ENCODE results near the gene PHF24.
A peak's percentile ranks its signal among the peaks of the same experiment; 100 is the strongest.
"Not testable (repeated sequence)": the region's sequence is repeated elsewhere in the genome, so short reads cannot be mapped to it uniquely, and the experiment has no call there.

PHF24 gene

GRCh38 chr9:34957492-34958410 lies at the start of gene PHF24:
PHF24 (plus strand) TSS chr9:34958285; CDS start chr9:34971299, 13,014 bp downstream.
- DNase-seq (ENCODE audit: low read depth in 3 of 3, low spot score in 1 of 3), result no peak

DNA sequence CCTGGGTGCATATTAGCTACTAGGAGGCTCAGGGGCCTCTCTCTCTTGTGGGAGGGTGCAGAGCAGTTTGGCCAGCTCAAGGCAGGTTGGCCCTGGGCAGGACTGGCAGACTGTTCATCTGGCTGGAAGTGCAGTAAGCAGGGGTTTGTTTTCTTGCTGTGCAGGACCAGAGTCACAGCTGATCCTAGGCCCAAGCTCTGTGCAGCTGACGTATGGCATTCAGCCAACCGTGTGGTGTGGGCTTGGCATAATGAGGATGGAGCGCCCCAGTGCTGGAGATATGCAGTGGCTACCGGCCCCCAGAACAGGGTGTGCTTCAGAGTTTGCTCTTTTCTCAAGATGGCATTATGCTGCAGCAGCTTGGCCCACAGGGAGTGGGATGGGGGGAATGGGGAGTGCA lies 31.0 kb upstream of the PHF24 start:
- no peak for DNase-seq (ENCODE audit: low read depth in 3 of 3, low spot score in 1 of 3)

DNA sequence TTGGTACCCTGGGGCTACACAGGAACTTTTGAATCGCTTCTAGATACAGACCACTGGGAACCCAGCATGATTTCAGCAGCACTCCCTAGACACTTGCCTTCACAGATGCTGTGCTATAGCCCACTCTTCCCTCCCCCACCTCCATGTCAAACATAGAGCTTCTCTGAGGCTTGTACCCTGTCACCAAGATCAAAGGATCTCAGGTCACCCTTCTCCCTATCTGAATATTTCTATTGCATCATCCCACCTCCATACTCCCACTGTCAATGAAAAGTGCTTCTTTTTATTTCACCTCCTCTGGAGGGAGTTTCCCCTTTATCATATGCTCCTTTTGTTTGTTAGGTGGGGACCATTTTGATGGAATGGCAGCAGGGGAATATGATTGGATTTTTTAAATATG lies 29.2 kb upstream of the PHF24 start:
- no peak for DNase-seq (ENCODE audit: low read depth in 3 of 3, low spot score in 1 of 3)

- peak in 1 of 3 donors; percentile 4 for DNase-seq (ENCODE audit: low read depth in 3 of 3, low spot score in 1 of 3)
Measured at GRCh38 chr9:34929506-34930102, 28.5 kb upstream of the PHF24 start.

- DNase-seq (ENCODE audit: low read depth in 3 of 3, low spot score in 1 of 3), result not testable (repeated sequence)
Measured at GRCh38 chr9:34939989-34940388, 18.1 kb upstream of the PHF24 start.

DNA sequence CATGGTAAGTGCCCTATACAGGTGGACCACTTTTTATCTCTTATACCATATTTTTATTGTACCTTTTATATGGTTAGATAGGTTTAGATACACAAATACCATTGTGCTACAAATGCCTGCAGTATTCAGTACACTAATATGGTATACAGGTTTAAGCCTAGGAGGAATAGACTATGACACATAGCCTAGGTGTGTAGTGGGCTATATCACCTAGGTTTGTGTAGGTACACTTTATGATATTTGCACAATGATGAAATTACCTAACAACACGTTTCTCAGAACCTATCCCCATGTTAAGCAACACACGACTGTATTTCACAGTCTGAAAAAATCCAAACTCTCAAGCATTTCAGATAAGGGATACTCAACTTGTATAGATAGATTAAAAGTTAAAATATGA lies 9.6 kb upstream of the PHF24 start:
- DNase-seq (ENCODE audit: low read depth in 3 of 3, low spot score in 1 of 3), result no peak

DNA sequence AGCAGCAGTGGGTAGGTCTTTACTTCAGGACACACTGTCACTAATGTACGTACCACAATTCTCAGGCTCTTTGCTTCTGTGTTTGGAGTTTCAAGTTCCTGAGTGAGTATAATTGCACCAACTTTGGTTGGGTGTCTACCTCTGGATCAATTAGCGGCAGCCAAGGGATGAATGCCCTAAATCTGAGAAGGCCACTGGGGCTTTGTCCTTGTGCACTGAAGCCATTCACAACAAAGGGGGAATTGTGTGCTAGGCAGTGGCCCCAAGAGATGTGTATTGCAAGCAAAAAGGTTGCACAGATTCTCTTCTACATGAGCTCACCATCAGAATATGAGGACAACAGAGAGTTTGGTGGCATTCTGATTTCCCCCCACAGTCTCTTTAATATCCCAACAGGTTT lies 3.9 kb upstream of the PHF24 start:
- DNase-seq (ENCODE audit: low read depth in 3 of 3, low spot score in 1 of 3), result no peak

GRCh38 chr9:34956066-34956465 lies 2.0 kb upstream of the PHF24 start:
- not testable (repeated sequence) for DNase-seq (ENCODE audit: low read depth in 3 of 3, low spot score in 1 of 3)

- no peak for DNase-seq (ENCODE audit: low read depth in 3 of 3, low spot score in 1 of 3)
Measured at GRCh38 chr9:34956648-34957047, 1.4 kb upstream of the PHF24 start.

DNA sequence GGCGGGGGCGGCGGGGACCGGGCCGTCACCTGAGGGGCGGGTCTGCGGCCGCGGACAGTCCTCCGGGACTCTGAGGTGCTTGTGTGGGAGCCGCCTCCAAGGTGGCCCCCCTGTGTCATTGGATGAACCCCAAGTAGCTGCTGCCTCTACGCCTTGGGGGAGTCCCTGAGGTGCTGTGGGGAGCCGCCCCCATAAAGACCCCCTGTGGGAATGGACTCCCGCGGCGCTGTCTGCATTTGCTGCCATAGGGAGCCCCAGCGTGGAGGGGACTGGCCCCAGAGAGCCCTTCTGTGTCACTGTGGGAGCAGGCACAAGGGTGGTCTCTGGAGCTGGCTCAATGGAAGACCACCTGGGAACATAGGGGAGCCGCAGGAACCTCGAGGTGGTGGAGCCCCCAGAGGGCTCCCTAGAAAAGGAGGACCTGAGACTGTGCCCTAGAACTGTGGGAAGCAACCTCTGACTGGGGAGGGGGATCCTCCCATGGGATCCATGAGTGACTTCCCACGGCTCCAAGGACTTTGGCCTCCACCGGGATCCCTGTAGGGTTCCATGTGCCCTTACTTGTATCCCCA lies 412 bp downstream of the PHF24 start:
- DNase-seq (ENCODE audit: low read depth in 3 of 3, low spot score in 1 of 3), result no peak

GRCh38 chr9:34959461-34959860 lies 1.4 kb downstream of the PHF24 start:
- no peak for DNase-seq (ENCODE audit: low read depth in 3 of 3, low spot score in 1 of 3)

DNA sequence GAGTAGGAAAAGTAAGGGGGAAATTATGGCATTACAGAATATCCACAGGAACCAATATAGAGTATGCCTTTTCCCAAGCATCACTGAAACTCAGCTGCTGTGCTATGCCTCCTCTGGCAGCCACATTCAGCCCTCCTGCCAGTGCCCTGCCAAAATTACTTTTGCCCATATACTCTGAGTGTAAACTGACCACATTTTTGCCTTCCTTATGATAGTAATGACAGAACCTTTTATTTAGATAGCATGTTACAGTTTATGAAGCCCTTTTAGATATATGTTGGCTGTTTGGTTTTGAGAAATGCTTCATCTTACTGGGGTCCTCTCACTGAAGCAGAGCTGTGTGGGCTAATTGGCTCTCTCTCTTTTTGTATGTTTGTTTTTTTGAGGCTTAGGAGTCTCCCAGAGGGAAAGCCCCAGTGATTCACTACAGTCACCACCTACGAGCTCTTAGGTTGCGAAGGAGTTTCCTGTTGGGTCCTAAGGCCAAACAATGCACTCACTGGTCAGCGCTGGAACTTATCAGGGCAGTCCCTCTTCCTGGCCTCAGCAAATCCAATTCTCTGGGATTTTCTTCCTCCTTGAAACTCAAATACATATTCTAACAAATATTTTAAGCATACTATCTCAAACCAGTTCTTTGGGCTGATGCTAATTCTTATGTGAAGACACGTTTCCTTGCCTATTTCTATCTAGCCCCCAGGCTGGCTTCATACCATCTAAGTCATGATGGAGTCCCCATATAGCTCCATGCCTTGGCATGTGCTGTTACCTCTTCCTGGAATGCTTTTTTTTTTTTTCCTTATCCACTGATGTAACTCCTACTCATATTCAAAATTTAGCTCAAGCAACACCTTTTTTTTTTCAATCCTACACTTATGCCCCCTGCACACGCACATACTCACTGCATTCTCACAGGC lies 3.7 kb downstream of the PHF24 start:
- no peak for DNase-seq (ENCODE audit: low read depth in 3 of 3, low spot score in 1 of 3)

DNA sequence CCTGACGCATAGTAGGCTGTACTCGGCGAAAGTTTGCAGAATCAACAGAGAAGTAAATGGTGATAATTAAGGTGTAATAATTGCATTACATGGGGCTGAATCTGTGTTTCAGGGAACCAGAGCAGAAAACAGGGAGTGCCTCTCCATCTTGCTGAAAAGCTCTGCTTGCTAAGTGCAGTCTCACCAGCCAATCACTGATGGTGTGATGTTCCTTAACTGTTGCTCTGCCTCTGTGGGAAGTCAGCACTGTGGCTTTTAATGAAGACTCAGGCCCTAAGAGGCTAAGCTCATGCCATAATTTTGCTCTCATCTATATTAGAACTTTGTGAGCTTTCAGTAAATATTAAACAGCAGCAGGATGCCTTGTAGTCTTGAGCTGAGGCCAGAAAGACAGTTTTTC lies 4.5 kb downstream of the PHF24 start:
- DNase-seq (ENCODE audit: low read depth in 3 of 3, low spot score in 1 of 3), result no peak

DNA sequence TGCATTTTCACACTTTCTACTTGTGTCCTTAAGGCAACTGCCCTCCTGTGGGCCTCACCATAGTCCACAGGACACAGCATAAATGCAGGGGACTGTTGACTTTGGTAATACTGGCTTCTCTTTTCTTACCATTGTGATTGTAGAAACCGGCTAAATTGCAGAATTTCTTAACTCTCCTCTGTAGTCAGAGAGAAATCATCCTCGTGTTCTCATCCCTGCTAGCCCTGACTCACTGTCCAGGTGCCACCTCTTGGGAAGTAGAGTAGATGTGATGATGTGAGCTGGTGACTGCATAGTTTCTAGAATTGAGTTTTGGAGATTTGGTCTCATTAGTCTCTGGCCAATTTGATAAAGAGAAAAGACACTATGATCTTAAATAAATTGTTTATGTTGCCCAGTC lies 5.5 kb downstream of the PHF24 start:
- no peak for DNase-seq (ENCODE audit: low read depth in 3 of 3, low spot score in 1 of 3)

- DNase-seq (ENCODE audit: low read depth in 3 of 3, low spot score in 1 of 3), result no peak
Measured at GRCh38 chr9:34964458-34964857, 6.4 kb downstream of the PHF24 start.

- no peak for DNase-seq (ENCODE audit: low read depth in 3 of 3, low spot score in 1 of 3)
Measured at GRCh38 chr9:34971146-34971811, 13.2 kb downstream of the PHF24 start.

DNA sequence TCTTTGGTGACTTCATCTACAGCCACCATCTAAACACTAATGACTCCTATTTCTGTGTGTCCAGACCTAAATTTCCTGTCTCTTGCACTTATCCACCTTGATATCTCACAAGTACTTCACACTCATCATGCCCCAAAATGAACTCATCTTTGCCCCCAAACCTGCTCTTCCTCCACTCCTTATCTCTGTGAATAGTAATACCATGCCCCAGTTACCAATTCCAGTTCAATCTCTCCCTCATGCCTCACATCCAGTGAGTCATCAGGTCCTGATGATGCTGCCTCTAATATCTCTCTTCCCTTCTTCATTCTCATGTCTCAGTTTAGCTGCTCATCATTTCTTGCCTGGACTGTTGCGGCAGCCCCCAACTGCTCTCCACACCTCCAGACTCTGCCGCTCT lies 16.6 kb downstream of the PHF24 start:
- DNase-seq (ENCODE audit: low read depth in 3 of 3, low spot score in 1 of 3), result no peak

DNA sequence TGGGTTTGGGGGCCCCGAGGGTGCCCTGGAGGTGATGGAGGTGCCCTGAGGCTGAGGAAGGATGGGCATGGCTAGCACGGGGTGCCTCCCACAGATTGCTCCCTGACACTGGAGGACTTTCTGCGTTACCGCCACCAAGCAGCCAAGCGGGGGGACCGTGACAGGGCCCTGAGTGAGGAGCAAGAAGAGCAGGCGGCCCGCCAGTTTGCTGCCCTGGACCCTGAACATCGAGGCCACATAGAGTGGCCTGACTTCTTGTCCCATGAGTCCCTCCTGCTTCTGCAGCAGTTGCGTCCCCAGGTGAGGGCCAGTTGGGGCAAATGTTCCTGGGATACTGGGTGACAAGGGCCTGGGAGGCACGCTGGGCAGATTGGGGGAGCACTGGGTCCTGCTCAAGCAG lies 18.4 kb downstream of the PHF24 start:
- DNase-seq (ENCODE audit: low read depth in 3 of 3, low spot score in 1 of 3), result no peak

DNA sequence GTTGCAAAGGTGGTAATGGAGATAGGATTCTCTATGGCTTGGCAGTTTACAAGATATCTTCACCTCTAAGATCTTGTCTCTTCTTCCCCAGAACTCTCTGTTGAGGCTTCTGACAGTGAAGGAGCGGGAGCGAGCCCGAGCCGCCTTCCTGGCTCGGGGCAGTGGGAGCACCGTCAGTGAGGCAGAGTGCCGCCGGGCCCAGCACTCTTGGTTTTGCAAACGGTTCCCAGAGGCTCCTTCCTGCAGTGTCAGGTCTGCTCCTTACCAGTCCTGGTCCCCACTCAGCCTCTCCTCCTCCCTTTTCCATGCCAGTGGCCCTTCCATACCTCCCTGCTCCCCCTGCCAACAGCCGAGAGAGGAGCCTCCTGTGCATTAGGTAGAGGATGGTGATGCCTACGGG lies 18.9 kb downstream of the PHF24 start:
- DNase-seq (ENCODE audit: low read depth in 3 of 3, low spot score in 1 of 3), result no peak

GRCh38 chr9:34980181-34980761 lies 22.2 kb downstream of the PHF24 start:
- no peak for DNase-seq (ENCODE audit: low read depth in 3 of 3, low spot score in 1 of 3)
